NCI-H774 (cell line): ENCODE data around the gene DNAH10.
"Not testable (repeated sequence)": the region's sequence is repeated elsewhere in the genome, so short reads cannot be mapped to it uniquely, and the experiment has no call there.

Experiments
- DNase-seq: peaks from one replicate; lab custom pipeline; 2025; lab: John Stamatoyannopoulos, UW

Gene DNAH10

DNA sequence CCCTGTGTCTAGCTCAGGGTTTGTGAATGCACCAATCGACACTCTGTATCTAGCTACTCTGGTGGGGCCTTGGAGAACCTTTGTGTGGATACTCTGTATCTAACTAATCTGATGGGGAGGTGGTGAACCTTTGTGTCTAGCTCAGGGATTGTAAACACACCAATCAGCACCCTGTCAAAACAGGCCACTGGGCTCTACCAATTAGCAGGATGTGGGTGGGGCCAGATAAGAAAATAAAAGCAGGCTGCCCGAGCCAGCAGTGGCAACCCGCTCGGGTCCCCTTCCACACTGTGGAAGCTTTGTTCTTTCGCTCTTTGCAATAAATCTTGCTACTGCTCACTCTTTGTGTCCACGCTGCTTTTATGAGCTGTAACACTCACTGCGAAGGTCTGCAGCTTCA, 185.4 kb downstream of the DNAH10 start:
- DNase-seq = not testable (repeated sequence)

DNA sequence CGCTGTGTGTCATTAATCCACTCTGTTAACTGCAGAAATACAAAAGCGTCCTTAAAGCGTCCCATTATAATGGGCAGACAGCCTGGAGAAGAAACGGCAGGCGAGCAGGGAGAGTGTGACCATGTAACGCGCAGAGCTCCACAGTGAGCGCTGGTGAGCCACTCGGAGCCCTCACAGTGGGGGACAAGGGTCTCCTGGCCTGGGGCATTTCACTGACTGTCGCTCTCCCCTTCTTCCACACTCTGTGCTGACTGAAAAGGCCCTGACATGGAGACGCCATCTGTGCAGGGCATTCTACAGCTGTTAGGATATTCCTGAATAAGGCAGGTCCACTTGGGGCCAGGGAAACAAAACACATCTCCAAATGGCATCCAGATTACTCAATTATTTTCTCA, 186.3 kb downstream of the DNAH10 start:
- no peak for DNase-seq

DNA sequence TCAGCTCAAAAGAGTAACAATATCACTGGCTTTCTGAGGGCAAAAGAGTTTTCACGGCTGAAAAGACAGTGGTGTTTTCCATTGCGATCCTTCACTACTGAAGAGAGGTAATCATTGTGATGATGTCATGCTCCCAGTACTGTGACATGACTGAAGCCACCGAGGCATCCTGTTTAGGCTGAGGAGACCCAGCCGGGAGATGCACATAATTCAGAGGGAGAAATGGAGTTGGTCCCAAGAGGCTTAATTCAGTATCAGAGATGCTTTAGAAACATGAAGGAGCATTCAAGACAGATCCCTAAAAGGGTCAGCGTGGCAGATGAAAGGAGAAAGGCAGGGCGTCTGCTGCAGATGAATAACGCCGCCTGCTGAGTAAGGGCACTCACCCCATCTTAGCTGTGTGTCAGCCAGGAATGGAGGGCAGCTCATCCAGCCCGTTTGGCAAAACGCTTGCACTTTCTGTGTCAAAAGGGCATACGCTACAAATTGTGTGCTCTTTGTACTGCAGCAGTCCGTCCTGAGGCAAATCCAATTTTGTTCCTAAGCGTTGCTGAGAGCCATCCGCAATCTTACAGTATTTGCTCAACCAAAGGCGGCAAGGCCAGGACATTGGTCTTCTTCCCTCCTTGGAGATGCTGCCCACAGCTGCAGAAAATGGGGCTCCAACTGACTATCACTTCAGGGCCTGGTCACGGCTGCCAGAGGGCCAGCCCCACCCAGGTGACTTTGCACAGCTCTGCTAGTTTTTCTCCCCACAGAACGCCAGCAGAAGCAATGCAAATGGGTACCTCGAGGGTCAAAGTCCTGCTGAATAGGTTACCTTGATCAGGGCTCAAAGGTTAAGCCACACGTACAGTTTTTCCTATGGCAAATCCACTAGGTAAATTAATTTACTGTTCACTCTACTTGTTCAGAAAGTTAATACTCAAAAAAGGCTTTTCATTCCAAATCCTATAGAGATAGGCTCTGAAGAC, 187.0 kb downstream of the DNAH10 start:
- no peak for DNase-seq

DNA sequence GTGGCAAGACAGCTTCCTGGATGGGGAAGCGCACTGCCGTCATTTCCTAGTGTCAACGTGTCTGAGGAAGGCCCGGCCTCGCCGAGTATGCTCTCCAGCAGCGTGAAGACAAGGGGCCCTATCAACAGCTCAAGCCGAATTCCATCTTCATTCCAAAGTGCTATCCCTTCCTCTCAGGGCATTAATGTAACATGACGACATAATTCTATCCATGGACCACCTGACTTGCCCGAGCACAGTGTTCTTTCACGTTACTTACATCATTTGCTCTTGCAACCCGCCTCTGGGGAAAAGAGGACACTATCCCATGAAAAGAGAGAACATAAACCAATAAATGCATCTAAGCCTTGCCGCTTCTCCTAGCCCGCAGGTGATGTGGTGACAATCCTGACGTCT, 187.7 kb downstream of the DNAH10 start:
- DNase-seq = no peak

DNA sequence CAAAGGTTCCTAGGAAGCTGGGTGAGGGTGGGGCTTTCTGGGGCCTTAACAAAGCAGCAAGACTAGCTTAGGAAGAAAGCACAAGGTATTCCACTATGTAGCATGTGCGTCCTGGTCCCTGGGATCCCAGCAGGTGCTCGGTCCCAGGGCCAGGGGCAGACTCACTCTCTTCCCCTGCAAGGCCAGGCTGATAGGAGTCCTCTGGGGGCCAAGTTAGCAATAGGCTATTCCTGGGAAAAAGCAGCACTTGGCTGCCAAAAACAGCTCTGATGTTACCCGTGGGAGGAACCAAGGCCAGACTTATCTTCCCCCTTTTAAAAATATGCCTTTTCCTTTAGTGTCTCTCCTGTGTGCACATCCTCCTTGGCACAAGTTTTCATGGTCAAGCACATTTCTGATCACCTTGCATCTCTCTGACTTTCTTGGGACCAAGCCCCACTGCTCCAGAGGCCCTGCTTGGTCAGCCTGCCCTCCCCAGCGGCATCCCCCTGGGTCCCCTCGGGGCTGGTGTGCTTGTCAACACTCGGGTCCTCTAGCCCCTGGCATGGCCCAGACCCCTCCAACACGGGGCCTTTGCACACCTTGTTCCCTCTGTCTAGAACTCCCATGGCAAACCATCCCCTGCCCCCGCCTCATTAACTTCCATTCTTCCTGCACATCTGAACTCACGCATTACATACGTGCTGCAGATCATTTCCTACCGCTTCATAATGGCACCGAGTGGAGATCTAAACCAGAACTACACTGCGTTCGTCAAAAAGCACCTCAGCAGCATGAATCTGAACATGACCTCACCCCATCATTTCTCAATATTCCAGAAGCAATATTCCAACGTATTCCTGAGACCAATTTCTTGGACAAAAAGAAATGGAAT, 188.6 kb downstream of the DNAH10 start:
- DNase-seq = no peak

DNA sequence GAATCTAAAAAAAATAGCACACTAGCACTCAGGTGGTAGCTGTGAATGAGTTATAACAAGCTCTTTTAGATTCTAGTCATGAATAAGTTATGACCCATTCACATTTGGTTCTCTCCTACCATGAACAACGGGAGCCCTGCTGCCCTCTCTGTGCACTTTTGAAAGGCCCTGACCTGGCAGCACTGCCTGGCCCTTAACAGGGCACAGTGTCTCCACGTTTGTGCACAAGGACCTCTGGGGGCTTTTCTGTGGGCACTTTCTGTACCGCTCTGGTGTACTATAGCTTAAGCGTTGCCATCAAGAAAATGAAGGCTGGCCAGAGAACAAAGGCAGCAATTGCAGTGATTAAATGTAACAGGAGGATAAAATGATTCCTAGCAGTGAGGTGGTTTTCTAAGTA, 189.4 kb downstream of the DNAH10 start:
- no peak for DNase-seq

DNA sequence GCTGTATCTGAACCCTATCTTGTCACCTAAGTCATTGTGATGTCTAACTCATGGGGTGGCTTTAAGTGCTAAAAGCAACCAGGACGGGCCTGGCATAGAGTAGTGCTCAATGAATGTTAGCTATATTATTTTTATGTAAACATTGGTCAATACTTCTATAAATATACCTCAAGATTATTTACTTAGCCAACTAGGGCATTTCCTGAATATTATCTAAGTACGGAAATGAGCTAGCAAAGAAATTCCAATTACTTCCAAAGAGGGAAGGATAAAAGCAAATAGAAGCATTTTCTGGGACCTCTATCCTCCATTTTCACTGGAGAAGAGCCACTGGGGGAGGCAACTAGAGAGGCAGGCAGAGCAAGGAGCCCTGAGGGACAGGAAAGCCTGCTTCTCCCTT, 189.9 kb downstream of the DNAH10 start:
- no peak for DNase-seq

DNA sequence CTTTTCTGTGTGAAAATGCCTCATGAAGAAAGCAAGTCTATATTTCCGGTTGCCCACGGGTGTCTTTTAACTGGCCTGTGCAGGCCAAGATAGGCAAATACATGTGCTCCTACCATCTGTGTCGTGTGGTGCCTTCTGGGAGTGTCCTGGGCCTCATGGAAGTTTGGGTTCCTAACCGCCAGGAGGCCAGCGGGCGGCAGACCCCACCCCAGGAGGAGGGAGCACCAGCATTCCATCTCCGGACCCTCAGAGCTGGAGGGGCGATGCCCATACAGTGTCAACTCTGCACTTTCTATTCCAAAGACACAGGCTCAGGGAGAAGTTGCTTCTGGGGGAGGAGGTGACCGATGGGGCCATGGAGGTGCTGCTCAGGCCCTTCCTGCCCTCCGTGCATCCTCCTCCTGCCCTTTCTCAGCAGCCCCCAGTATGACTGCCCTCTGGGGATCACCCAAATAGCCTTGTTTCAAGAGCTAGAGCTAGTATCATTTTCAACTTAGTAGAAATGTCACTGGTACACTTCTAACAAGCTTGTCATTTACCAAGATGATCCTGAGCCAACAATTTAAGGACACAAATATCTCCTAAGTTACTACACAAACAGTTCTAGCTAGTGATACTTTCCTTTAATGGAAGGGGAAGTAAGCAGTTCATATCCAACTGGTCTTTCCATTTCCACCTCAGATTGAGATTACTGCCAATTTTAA, 192.7 kb downstream of the DNAH10 start:
- DNase-seq = no peak

DNA sequence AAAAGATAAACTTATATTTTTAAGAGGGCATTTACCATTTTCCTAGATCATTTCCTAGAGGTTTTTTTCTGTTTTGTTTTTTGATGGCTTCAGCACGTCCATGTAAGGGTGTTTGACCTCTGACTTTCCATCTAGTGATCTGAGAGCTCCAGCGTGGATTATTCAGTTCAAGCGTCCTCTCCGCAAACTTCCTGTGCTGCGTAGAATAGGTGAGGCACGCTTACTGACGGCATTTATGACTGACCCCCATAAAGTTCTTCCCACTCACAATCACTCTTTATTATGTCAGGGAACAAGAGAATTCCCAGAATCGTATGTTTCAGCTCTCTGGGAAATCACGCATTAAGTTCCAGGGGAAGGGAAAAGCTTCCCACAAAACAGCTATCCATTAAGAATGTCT, 194.1 kb downstream of the DNAH10 start:
- no peak for DNase-seq

DNA sequence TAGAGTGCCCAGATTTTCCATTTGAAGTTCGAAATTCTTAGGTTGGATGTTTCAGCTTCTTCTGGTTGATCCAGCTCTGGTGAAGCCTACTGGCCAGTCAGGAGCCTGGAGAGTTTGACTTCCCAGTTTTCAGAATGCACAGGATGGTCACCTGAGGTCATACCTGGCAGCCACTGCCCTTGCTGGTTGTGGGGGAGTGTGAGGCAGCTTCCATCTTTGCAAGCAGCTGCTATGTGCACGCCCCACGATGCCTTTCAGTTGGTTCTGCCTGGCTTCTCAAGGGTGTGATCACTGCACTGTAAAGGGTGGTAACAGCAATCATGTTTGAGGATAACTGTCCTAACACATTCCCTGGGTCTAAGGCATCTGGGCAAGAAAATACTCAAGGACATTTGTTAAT, 195.1 kb downstream of the DNAH10 start:
- no peak for DNase-seq

DNA sequence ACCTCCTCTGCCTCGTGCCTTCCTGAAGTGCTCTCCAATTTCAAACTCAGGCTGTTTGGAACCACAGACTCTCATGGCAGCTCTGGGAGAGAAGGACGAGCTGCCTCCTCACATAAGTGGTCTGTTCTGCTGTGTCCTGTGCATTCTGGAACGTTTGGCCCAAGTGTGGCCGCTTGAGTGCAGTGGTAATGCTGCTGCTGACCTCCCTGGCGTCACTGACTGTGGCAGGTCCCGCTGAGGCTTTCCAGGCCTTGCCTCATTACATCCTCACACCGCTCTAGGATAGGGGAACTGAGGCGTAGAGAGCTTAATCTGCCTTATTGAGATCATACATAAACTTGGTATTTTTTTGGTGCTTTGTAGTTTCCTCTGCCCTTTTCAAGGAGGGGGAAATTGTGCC, 196.4 kb downstream of the DNAH10 start:
- DNase-seq = no peak

DNA sequence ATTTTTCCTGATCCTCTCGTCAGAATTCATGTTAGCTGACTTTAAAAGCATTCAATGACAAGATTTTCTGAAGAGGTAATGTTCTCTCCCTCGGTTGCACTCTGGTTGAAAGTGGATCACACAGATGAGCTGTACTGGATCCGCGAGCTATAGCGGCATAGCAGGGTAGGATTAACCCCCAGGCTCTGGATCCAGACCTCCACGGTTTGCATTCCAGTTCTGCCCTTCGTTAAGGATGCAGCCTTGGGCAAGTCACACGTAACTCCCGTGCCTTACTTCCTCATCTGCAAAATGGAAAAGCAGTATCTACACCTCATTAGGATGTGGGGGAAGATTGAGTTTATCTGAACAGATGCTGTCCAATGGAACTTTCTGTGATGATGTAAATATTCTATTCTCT, 196.8 kb downstream of the DNAH10 start:
- no peak for DNase-seq

DNA sequence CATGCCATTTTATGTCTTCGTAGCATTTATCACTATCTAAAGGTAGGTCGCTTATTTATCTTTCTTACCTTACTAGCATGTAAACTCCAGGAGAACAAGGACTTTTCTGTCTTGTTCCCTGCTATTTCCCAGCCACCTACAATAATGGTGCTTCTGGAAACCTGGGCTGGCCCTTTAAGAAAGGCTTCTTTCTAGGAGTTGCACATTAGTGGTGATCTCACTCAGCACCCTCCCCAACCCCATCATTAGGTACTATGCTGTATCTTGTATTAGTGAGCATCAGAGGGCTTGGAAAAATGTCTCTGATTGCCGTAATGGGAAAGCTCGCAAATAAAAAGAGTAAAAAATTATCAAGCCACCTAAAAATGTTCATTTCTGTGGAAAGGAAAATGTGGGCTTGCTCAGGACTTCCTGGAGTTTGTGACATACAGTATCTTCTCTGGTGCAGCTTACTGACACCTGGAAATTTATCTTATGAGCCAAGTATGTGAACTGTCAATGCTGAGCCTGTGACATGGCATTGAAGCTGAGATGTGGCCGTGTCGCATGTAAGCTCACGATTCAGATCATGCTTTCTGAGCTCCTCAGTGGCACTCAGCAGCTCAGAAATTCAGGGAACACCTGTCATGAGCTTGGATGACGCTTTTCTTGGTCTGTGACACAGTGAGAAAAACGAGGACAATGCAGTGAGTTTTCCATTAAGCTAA, 198.1 kb downstream of the DNAH10 start:
- DNase-seq = no peak

DNA sequence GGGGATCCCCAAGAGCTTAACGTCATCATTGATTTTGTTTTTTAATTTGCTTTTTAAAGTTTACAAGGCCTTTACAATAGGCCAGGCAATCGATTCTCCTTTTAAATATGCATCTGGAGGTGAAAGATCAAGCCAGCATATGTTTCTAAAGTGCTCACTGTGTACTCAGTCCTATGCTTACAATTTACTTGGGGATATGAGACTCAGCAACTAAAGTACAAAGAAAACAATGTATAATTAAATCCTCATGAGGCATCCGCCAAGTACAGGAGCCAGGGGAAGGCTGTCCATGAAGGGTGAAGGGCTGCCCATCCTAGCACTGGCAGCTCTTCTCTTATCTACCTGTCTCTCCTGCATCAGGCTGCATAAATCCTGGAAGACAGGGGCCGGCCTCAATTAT, 198.8 kb downstream of the DNAH10 start:
- no peak for DNase-seq

DNA sequence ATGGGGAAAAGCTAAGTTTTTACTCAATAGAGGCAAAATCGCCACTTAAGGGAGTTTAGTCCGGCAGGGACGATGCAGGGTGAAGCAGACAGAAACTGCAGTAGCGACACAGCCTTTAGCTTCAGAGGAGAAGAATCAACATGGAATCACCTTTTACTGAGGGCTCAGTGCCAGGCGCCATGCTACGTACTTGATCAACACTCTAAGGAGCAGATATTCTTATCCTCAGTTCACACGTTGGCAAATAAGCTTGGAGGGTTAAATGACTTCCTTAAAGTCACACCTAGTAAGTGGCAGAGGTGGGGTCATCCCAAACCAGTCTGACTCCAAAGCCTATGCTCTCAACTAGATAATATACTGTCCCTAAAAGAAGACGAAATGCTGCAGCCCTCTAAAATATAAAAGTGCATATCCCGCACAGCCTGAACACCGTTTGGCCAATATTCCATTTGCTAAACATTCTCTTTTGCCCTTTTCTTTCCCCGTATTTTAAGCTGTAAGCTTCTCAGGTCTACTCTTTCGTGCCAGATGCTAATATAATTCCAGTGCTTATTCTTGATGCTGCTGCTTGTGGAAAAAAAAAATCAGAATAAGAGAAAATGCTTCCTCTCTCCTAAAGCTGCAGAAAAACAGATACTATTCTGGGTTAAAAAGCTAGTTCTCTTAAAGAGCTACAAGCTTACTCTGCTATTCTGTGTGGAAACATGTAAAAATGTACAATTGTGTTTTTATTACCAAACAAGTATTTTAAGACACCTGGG, 199.7 kb downstream of the DNAH10 start:
- no peak for DNase-seq

DNA sequence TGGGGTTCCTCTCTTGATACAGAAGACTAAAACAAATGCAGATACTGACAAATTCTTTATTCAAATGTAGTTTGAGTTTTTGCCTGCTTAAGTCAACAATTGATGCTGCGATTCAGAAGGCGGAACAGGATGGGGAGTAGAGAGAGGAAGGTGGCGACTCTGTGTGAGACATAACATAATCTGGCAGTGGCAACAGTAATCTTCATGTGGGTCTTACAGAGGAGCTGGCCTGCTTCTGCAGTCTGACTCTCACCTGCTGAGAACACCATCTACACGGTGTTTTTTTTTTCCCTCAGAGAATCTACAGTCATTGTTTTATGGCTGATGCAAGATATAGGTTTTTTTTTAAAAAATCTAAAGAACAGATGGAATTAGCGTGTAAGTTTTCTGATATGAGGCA, 200.4 kb downstream of the DNAH10 start:
- DNase-seq = no peak

DNA sequence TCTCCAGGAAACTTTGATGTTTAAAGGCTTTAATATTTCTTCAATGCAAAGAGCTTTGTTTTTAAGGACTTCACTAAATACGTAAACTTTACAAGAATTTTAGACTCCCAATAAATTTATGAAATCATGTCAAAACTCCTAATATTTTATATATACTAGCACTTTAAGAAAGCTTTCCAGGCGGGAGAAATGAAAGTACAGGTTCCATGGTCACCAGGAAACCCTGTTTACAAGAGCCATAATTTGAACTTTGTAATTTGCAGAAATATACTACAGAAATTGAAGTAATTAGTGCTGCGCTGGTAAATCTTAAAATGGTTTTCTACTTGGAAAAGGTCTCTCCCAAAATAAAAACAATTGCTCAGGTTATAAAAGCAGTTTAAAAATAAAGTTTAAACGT, 201.7 kb downstream of the DNAH10 start:
- DNase-seq = no peak

DNA sequence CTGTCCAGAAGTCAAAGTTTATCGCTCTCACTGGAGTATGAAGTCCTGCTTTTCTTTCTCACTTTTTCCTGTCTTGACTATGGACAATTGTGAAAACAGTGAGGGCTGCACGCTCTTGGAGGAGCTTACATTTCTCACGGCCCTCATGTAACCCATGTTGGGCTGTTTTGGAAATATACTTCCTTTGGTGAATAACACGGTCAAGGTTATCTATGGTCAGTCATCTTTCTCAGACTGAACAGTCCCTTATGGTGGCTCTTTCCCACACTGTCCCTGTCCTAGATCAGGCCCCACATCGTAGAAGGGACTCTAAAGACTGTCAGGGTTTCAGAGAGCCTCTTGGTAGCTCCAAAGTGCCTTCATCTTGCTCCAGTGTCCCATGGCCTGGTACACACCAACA, 203.3 kb downstream of the DNAH10 start:
- DNase-seq = no peak

DNA sequence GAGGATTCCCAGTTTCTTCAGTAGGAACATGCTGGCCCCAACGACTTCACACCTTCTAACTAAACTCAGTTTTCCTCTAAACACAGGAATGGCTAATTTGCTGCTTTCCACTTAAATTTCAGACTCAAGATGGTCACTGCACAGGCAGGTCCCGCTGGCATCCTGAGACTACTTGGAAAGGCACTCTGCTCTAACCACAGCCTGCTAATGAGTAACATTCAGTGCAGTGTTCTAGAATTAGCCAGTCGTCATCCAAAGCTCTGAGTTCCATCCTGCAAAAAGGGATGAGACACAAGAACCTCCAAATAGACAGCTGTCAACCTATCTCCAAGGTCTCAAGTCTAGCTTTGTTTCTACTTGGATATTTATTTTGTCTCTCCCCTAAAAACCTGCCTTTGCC, 204.5 kb downstream of the DNAH10 start:
- no peak for DNase-seq

DNA sequence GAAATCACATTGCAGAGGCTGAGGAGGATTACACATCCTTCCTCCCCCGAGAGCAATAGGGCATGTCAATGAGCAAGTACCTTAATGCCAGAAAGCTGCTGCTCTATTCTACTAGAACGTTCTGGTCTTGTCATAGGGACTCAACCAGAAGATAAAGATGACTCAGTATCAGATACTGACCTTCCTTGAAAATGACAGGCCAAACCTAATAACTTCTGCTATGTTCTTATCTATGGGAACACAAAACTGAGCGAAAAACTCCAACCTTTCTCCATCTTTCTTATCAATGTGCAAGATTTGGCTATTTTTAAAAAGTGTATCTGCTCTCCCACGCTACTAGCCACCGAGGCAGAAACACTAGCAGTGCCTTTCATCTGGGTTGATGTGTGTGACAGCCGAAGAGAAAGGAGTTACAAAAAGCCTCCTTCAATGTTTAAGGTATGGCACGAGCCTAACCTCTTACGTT, 205.1 kb downstream of the DNAH10 start:
- DNase-seq = no peak

DNA sequence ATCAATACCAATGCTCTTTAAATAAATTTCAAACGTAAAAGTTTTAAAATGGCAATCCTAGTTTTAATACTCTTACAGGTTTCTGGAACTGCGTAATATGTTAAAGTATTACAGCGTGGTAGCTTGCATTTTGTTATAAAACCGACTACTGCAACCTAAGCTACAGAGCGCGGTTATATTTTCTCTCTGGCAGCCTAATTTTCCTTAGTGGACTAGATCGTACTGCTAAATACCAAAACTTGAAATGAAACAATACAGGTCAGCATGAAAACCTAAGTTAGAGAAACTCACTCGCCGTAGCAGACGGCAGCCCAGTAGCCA, 209.3 kb downstream of the DNAH10 start:
- no peak for DNase-seq
